ENCODE results near the gene ZNF562.
"Not testable (repeated sequence)": the region's sequence is repeated elsewhere in the genome, so short reads cannot be mapped to it uniquely, and the experiment has no call there.

Gene ZNF562

DNA sequence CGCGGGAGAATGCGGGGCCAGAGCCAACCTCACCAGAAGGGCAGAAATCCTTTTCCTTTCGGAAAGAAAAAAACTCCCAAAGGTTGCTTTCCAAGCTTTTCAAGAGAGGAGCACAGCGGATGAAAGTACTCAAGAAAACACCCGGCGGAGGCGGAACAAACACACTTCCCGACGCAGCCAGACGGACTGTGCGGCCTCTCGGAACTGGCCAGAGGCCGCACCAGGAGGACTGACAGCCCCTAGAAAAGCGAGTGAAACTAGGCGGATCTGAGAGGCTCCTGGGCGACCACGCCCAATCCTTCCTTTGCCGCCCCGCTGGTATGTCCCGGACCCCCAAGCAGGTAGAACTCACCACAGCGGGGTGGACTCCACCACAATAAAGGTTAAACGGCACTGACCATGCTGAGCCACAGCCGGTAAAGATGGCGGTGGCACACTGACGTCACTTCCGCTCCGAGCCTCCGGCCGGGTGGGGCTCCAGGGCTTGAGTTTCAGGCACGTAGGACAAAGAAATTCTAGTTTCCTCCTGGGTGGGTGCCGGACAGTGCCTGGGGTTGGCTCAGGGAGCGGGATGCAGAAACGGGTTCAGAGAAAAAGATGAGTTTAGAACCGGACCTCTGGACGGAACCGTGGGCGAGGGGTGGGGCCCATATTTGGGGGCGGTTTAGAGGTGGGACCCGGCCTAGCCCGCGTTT is at the start of gene ZNF562:
TSS of gene ZNF562 (minus strand) at position 438 of the 695 bp plus-strand sequence. CDS start 14,356 bp downstream, outside the sequence.
- DNase-seq (ENCODE audit: low read depth): peak; percentile 55

DNA sequence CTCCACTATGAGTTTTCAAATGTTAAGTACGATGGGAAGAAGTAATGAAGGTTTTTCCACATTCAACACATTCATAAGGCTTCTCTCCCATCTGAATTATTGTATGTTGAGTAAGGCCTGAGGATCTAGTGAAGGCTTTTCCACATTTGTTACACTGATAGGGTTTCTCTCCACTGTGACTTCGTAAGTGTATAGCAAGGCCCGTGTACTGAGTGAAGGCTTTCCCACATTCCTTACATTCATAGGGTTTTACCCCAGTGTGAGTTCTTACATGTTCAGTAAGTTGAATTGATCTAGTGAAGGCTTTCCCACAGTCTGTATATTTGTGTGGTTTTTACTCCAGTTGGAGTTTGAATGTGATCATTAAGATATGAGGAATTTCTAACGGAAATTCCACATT is 49.3 kb upstream of the ZNF562 start:
- DNase-seq (ENCODE audit: low read depth): no peak

DNA sequence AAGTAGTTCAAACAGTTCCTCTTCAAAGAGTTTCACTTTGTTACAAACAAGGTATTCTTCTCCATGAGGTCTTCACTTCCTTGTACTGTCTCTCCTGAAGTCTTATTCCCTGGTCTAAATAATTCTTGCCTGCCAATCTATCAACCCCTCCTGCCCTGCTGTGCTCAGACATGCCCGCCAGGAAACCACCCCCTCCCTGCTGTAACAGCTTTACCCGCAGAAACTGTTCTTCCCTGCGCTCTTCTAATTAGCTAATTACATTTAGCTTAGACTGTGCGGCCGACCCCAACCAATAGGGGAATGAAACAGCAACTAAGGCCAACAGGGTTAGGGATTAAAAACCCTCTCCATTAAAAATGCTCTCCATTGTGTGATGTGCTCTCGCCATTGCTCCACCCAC is 47.0 kb upstream of the ZNF562 start:
- no peak for DNase-seq (ENCODE audit: low read depth)

DNA sequence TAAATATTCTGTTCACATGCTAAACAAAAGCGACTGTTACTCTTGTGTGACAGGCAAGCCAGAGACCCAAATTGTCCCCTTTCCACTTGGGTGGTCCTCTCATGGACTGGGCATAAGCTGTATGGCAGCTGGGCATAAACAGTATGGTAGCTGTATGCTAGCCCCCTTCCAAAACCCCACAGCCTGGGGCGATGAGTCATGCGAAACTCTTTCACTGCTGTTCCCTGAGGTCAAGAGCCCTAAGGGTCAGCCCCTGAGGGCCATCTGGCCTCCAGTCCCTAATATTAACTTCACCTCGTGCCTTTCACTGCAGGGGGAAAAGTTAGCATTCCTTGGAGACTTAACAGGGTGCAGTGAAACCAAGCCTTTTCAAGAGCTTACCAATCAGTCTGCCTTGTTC is 45.6 kb upstream of the ZNF562 start:
- DNase-seq (ENCODE audit: low read depth): no peak

DNA sequence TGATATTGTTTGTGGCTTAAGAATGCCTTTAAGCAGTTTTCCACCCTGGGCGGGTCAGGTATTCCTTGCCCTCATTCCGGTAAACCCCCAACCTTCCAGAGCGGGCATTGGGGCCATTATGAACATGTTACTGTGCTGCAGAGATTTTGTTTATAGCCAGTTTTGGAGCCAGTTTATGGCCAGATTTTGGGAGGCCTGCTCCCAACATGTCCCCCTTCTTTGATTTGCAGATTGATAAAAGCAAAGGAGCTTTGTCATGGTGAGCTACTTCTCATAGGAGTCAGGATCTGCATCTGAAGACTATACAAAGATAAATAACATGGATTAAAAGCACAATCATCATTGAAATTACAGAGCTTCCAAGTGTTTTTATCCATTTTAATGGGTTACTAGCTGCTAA is 36.9 kb upstream of the ZNF562 start:
- DNase-seq (ENCODE audit: low read depth): no peak

DNA sequence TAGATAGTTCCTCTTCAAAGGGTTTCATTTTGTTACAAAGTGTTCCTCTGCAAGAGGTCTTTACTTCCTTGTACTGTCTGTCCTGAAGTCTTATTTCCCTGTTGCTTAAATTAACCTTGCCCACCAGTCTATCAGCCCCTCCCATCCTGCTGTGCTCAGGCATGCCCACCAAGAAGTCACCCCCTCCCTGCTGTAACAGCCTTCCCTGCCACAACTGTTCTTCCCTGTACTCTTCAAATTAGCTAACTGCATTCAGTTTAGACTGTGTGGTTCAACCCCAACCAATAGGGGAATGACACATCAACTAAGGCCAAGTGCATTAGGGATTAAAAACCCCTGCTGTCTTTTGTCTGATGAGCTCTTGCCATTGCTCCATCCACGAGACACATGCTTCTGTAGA is 34.4 kb upstream of the ZNF562 start:
- DNase-seq (ENCODE audit: low read depth): no peak

DNA sequence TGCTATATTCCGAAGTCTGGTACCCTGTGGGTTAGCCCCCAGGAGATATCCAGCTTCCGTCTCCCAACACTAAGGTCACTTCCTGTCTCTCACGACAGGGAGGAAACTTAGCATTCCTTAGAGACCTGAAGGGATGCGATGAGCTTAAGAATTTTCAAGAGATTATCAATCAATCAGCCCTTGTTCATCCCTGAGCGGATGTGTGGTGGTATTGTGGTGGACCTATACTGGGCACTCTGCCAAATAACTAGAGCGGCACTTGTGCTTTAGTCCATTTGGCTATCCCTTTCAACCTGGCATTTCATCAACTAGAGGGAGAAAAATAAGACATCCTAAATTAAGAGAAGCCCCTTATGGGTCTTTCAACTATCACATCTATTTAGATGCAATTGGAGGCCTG is 30.9 kb upstream of the ZNF562 start:
- no peak for DNase-seq (ENCODE audit: low read depth)

DNA sequence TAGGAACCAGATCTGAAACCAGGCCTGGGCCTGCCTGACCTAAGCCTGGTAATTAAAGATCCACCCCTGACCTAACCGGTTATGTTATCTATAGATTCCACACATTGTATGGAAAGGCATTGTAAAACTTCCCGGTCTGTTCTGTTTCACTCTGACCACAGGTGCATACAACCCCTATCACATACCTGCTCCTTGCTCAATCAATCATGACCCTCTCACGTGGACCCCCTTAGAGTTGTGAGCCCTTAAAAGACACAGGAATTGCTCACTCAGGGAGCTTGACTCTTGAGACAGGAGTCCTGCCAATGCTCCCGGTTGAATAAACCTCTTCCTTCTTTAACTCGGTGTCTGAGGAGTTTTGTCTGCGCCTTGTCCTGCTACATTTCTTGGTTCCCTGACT is 27.3 kb upstream of the ZNF562 start:
- DNase-seq (ENCODE audit: low read depth): no peak

DNA sequence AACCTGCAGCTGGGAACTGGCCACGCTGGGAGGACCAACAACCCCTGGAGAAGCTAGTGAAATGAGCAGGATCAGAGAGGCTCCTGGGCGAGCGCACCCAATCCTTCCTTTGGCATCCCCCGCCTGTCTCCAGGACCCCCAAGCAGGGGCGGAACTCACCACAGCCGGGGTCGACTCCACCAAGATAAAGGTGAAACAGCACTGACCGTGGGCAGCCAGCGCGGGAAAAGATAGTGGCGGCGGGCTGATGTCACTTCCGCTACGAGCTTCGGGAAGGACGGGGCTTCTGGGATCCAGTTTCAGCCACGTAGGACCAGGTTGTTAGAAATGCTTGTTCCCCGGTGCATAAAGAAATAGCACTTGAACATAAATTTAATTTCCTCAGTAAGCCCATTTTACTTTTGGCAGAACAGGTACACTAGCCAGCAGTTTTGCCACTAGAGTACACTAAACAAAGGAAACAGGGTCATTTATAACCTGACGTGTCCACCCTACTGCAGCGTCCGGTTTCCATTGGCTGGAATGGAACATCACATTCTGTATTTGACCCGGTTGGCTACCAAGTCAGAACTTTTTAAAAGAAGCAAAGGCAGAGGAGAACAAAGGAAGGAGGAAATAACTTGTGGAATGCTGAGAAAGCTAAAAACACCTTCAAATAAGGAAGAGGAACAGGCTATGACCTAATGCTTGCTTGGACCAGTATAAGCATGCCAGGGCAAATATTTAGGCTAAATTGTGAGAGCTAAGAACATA is 25.5 kb upstream of the ZNF562 start:
- DNase-seq (ENCODE audit: low read depth): no peak

DNA sequence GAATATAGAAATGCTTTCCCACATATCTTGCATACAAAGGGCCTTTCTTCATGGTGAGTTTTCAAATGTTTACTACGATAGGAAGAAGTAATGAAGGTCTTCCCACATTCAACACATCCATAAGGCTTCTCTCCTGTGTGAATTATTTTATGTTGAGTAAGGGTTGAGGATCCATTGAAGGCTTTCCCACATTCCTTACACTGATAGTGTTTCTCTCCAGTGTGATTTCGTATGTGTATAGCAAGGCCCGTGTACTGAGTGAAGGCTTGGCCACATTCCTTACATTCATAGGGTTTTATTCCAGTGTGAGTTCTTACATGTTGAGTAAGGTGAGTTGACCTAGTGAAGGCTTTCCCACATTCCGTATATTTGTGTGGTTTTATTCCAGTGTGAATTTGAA is 15.4 kb upstream of the ZNF562 start:
- not testable (repeated sequence) for DNase-seq (ENCODE audit: low read depth)

DNA sequence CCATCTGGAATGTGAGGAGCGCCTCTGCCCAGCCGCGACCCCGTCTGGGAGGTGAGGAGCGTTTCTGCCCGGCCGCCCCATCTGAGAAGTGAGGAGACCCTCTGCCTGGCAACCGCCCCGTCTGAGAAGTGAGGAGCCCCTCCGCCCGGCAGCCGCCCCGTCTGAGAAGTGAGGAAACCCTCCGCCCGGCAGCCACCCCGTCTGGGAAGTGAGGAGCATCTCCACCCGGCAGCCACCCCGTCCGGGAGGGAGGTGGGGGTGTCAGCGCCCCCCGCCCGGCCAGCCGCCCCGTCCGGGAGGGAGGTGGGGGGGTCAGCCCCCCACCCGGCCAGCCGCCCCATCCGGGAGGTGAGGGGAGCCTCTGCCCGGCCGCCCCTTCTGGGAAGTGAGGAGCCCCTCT is 5.1 kb upstream of the ZNF562 start:
- not testable (repeated sequence) for DNase-seq (ENCODE audit: low read depth)

DNA sequence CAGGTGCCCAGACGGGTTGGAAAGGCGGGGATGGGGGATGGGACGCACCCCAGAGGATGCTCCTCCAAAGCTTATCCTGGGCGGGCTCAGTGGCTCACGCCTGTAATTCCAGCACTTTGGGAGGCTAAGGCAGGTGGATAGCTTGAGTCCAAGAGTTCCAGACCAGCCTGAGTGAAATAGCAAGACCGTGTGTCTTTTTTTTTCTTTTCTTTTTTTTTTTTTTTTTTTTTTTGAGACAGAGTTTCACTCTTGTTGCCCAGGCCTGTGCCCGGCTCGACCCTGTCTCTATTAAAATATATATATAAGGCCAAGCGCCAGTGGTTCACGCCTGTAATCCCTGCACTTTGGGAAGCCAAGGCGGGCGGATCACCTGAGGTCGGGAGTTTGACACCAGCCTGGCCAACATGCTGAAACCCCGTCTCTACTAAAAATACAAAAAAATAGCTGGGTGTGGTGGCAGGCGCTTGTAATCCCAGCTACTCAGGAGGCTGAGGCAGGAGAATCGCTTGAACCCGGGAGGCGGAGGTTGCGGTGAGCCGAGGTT is 530 bp upstream of the ZNF562 start:
- DNase-seq (ENCODE audit: low read depth): not testable (repeated sequence)

DNA sequence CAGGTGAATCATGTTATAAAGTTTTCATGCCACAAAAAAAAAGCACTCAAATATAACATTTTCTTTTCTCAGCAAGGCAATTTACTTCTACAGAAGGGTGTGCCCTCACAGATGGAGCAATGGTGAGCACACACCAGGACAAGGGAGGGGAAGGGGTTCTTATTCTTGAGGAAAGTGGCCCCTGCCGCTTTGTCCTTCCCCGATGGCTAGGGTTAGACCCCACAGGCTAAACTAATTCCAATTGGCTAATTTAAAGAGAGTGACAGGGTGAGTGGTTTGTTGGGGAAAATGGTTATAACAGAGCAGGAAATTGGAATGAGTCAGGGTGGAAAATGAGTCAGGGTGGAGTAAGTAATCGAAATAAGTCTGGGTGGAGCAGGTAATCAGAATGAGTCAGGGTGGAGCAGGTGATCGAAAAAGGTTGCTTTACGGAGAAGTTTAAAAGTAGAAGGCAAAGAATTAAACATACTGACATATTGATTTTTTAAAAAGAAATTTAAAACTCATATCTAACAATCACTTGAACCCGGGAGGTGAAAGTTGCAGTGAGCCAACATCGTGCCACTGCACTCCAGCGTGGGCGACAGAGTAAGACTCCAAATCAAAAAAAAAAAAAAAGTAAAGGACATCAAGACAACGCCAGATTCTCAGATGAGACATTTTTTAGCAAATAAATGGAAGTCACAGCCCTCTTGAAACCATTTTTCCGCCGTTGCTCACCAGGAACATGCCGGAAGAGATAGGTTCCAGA is 813 bp downstream of the ZNF562 start:
- no peak for DNase-seq (ENCODE audit: low read depth)

DNA sequence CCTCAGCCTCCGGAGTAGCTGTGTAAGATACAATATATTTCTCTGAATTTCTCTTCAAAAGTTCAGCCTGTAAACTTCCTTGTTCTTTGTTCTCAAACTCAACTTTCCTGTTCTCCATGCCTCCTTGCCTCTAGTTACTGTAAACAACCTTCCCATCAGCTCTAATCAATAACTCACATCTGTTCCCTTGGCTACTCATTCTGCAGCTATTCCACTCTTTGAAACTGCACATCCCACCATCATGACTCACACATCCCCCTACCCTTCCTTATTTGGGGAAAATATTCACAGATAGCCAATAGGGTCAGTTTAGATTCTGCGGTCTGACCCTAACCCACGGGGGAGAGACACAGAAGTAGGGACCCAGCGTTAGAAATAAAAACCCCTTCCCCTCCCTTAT is 2.0 kb downstream of the ZNF562 start:
- no peak for DNase-seq (ENCODE audit: low read depth)

DNA sequence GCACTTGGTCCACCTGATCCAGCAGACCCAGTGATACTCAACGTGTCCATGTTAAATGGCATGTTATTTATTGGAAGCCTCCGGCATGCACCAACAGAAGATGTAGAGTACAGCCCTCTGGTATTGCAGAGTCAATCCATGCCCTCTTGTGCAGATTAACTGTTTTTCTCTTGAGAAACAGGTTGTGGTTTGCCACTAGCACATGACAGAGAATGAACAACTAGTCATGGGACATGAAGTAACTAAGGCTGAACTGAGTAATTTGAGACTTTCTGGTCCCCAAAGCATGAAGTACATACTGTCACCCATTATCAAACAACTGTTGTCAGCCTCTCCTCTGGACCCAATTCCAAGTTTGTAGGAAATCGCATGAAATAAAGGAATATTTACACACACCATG is 3.2 kb downstream of the ZNF562 start:
- no peak for DNase-seq (ENCODE audit: low read depth)

DNA sequence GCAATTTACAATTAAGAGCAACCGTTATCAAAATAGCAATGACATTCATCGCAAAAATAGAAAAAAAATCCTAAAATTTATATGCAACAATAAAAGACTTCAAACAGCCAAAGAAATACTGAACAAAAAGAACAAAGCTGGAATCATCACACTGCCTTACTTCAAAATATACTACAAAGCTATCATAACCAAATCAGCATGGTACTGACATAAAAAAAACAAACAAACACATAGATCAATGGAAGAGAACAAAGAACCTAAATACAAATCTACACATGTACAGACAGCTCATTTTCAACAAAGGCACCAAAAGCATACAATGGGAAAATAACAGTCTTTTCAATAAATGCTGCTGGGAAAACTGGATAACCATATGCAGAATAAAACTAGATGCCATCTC is 6.4 kb downstream of the ZNF562 start:
- no peak for DNase-seq (ENCODE audit: low read depth)

DNA sequence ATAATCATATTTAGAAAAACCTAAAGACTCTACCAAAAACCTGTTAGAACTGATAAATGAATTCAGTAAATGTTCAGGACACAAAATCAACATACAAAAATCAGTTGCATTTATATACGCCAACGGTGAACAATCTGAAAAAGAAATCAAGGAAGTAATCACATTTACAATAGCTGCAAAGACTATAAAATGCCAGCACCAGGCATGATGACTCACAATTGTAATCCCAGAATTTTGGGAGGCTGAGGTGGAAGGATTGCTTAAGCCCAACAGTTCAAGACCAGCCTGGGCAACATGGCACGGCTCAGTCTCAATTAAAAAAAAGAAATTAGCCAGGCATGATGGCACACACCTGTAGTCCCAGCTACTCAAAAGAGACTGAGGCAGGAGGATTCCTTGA is 7.0 kb downstream of the ZNF562 start:
- DNase-seq (ENCODE audit: low read depth): no peak

DNA sequence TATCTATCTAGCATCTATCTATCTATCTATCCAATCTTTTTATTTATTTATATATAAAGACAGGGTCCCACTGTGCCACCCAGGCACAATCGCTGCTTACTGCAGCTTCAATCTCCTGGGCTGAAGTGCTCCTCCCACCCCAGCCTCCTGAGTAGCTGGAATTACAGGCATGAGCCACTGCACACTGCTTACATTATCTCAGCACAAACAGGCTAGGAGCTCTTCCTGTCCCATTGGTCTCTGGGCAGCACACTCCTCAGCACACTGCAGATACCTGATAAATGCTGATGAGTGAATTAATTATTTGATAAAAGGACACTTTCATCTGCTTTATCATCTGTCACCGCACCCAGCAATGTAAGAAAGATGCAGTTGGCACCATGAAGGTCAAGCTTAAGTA is 16.1 kb downstream of the ZNF562 start:
- no peak for DNase-seq (ENCODE audit: low read depth)

DNA sequence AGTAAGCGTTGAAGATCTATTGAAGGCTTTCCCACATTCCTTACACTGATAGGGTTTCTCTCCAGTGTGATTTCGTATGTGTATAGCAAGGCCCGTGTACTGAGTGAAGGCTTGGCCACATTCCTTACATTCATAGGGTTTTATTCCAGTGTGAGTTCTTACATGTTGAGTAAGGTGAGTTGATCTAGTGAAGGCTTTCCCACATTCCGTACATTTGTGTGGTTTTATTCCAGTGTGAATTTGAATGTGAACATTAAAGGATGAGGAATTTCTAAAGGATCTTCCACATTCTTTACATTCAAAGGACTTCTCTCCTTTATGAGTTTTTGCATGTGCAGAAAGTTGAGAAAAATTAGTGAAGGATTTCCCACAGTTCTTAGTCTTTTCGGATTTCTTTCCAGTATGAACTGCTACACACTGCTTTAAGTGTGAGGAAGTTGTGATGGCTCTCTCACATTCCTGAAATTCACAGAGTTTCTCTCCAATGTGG is 21.8 kb downstream of the ZNF562 start:
- DNase-seq (ENCODE audit: low read depth): not testable (repeated sequence)

DNA sequence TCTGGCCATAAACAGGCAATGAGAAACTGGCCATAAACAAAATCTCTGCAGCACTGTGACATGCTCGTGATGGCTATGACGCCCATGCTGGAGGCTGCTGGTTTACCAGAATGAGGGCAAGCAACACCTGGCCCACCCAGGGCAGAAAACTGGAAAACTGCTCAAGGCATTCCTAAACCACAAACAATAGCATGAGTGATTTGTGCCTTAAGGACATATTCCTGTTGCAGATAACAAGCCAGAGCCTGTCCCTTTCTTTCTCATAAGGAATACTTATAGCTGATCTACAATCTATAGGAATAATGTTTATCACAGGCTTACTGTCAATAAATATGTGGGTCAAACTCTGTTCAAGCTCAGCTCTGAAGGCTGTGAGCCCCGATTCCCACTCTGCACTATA is 23.4 kb downstream of the ZNF562 start:
- DNase-seq (ENCODE audit: low read depth): not testable (repeated sequence)

DNA sequence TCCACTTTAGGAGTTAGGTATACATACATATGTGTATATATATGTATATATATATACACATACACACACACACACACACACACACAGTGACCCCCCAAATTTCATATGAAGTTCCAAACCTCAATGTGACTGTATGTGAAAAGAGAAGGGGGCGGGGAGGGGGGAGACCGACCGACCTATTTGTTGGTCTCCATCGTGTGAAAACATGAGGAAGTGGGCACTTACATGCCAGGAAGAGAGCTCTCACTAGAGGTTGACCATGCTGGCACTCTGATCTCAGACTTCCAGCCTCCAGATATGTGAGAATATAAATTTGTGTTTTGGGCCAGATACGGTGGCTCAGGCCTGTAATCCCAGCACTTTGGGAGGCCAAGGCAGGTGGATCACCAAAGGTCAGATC is 24.6 kb downstream of the ZNF562 start:
- DNase-seq (ENCODE audit: low read depth): no peak

DNA sequence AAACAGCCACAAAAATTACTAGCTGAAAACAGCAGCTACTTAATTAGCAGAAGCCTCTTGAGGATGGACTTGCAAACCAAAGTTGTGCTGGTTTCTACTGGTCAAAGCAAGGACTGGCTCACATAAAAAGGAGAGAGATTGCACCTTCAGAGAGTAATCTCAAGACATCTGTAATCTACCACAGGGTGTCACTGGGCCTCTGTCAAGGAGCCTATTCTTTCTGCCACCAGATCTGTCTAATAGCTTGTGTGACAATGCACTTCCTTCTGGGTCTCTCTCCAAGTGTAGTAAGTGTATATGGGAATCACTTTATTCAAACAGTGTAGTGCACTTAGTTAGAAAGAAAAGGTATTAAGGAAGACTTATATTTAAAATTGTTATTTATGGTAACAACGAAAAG is 29.4 kb downstream of the ZNF562 start:
- DNase-seq (ENCODE audit: low read depth): no peak

DNA sequence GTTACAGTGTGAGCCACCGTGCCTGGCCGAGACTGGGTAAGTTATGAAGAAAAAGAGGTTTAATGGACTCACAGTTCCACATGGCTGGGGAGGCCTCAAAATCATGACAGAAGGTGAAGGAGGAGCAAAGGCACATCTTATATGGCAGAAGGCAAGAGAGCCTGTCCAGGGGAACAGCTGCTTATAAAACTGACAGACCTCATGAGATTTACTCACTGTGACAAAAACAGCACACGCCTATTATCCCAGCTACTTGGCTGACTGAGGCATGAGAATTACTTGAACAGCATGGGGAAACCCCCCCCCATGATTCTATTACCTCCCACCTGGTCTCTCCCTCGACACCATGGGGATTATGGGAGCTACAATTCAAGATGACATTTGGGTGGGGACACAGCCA is 30.4 kb downstream of the ZNF562 start:
- no peak for DNase-seq (ENCODE audit: low read depth)

Data from activated T-helper 1 cell treated with Interleukin-2 at 50 U/mL for 16 hours (primary cell).